ENCODE measurements around the gene TRPV4. TPM values are rescaled to one million over a fixed set of nuclear protein-coding genes. Genes with fewer than 3 reads are reported as not detected.
A peak's percentile ranks its signal among the peaks of the same experiment; 100 is the strongest.

The TRPV4 gene
- polyA plus RNA-seq, 2 donors: 6.7 to 10.7 TPM

- Histone ChIP-seq H3K27ac (ENCODE audit: low read depth in 2 of 2, low read length in 1 of 2) (no peak overlapping the region), H3K27me3 (ENCODE audit: control insufficient read depth in 1 of 2, insufficient read depth in 2 of 2, low read length in 2 of 2) (no peaks in the 10 kb centered on the region), H3K36me3 (ENCODE audit: control insufficient read depth in 2 of 2, insufficient read depth in 2 of 2, low read length in 1 of 2) (no peaks in the 10 kb centered on the region), H3K9me3 (ENCODE audit: control insufficient read depth in 2 of 2, insufficient read depth in 1 of 2, low read depth in 1 of 2, low read length in 1 of 2) (no peaks in the 10 kb centered on the region), H3K4me1 (ENCODE audit: control insufficient read depth in 2 of 2, insufficient read depth in 2 of 2, low read length in 1 of 2) (peaks cover 0 to 2% of the 10 kb centered on the region in 2 donors), H3K4me3 (ENCODE audit: low read depth in 1 of 2, low read length in 2 of 2) (peak overlapping the region; percentile 3 to 67)
- WGBS, 2 donors: 58 to 68% methylated on average over 6 of the region's 6 CpGs
Observed at GRCh38 chr12:109831365-109831764, 1.8 kb downstream of the TRPV4 start.

- H3K9me3 ChIP-seq (ENCODE audit: control insufficient read depth in 2 of 2, insufficient read depth in 1 of 2, low read depth in 1 of 2, low read length in 1 of 2): no peaks in the 10 kb centered on the region
- peaks cover 0 to 2% of the 10 kb centered on the region in 2 donors for H3K4me1 ChIP-seq (ENCODE audit: control insufficient read depth in 2 of 2, insufficient read depth in 2 of 2, low read length in 1 of 2)
- no peaks in the 10 kb centered on the region for H3K36me3 ChIP-seq (ENCODE audit: control insufficient read depth in 2 of 2, insufficient read depth in 2 of 2, low read length in 1 of 2)
- H3K27me3 ChIP-seq (ENCODE audit: control insufficient read depth in 1 of 2, insufficient read depth in 2 of 2, low read length in 2 of 2): no peaks in the 10 kb centered on the region
- no peak overlapping the region for H3K27ac ChIP-seq (ENCODE audit: low read depth in 2 of 2, low read length in 1 of 2)
- no peak overlapping the region for H3K4me3 ChIP-seq (ENCODE audit: low read depth in 1 of 2, low read length in 2 of 2)
- 60 to 63% methylated on average over 2 of the region's 2 CpGs for WGBS, 2 donors
Observed at GRCh38 chr12:109830718-109831117, 2.5 kb downstream of the TRPV4 start.

GRCh38 chr12:109830267-109830666, 2.9 kb downstream of the TRPV4 start:
- 75 to 88% methylated on average over 2 of the region's 2 CpGs for WGBS, 2 donors
- Histone ChIP-seq H3K4me3 (ENCODE audit: low read depth in 1 of 2, low read length in 2 of 2) (no peak overlapping the region), H3K36me3 (ENCODE audit: control insufficient read depth in 2 of 2, insufficient read depth in 2 of 2, low read length in 1 of 2) (peaks cover 0 to 2% of the 10 kb centered on the region in 2 donors), H3K27ac (ENCODE audit: low read depth in 2 of 2, low read length in 1 of 2) (no peak overlapping the region), H3K9me3 (ENCODE audit: control insufficient read depth in 2 of 2, insufficient read depth in 1 of 2, low read depth in 1 of 2, low read length in 1 of 2) (no peaks in the 10 kb centered on the region), H3K27me3 (ENCODE audit: control insufficient read depth in 1 of 2, insufficient read depth in 2 of 2, low read length in 2 of 2) (no peaks in the 10 kb centered on the region), H3K4me1 (ENCODE audit: control insufficient read depth in 2 of 2, insufficient read depth in 2 of 2, low read length in 1 of 2) (peaks cover 0 to 2% of the 10 kb centered on the region in 2 donors)

- Histone ChIP-seq H3K27me3 (ENCODE audit: control insufficient read depth in 1 of 2, insufficient read depth in 2 of 2, low read length in 2 of 2) (no peaks in the 10 kb centered on the region), H3K9me3 (ENCODE audit: control insufficient read depth in 2 of 2, insufficient read depth in 1 of 2, low read depth in 1 of 2, low read length in 1 of 2) (no peaks in the 10 kb centered on the region), H3K4me1 (ENCODE audit: control insufficient read depth in 2 of 2, insufficient read depth in 2 of 2, low read length in 1 of 2) (peaks cover 0 to 2% of the 10 kb centered on the region in 2 donors), H3K36me3 (ENCODE audit: control insufficient read depth in 2 of 2, insufficient read depth in 2 of 2, low read length in 1 of 2) (peaks cover 0 to 2% of the 10 kb centered on the region in 2 donors), H3K27ac (ENCODE audit: low read depth in 2 of 2, low read length in 1 of 2) (no peak overlapping the region), H3K4me3 (ENCODE audit: low read depth in 1 of 2, low read length in 2 of 2) (no peak overlapping the region)
- WGBS, 2 donors: 80 to 83% methylated on average over 10 of the region's 10 CpGs
Observed at GRCh38 chr12:109829667-109830066, 3.5 kb downstream of the TRPV4 start.

- Histone ChIP-seq H3K4me3 (ENCODE audit: low read depth in 1 of 2, low read length in 2 of 2) (no peak overlapping the region), H3K27ac (ENCODE audit: low read depth in 2 of 2, low read length in 1 of 2) (peak overlapping the region in 1 of 2 donors; percentile 52), H3K4me1 (ENCODE audit: control insufficient read depth in 2 of 2, insufficient read depth in 2 of 2, low read length in 1 of 2) (peaks cover 0 to 2% of the 10 kb centered on the region in 2 donors), H3K36me3 (ENCODE audit: control insufficient read depth in 2 of 2, insufficient read depth in 2 of 2, low read length in 1 of 2) (peaks cover 0 to 2% of the 10 kb centered on the region in 2 donors), H3K27me3 (ENCODE audit: control insufficient read depth in 1 of 2, insufficient read depth in 2 of 2, low read length in 2 of 2) (no peaks in the 10 kb centered on the region), H3K9me3 (ENCODE audit: control insufficient read depth in 2 of 2, insufficient read depth in 1 of 2, low read depth in 1 of 2, low read length in 1 of 2) (no peaks in the 10 kb centered on the region)
- 79 to 82% methylated on average over 3 of the region's 3 CpGs for WGBS, 2 donors
Observed at GRCh38 chr12:109828754-109829511, 4.3 kb downstream of the TRPV4 start.

- peak overlapping the region in 1 of 2 donors; percentile 52 for H3K27ac ChIP-seq (ENCODE audit: low read depth in 2 of 2, low read length in 1 of 2)
- no peak overlapping the region for H3K4me3 ChIP-seq (ENCODE audit: low read depth in 1 of 2, low read length in 2 of 2)
- peaks cover 0 to 7% of the 10 kb centered on the region in 2 donors for H3K4me1 ChIP-seq (ENCODE audit: control insufficient read depth in 2 of 2, insufficient read depth in 2 of 2, low read length in 1 of 2)
- WGBS, 2 donors: 68 to 69% methylated on average over 19 of the region's 19 CpGs
- no peaks in the 10 kb centered on the region for H3K9me3 ChIP-seq (ENCODE audit: control insufficient read depth in 2 of 2, insufficient read depth in 1 of 2, low read depth in 1 of 2, low read length in 1 of 2)
- peaks cover 0 to 2% of the 10 kb centered on the region in 2 donors for H3K36me3 ChIP-seq (ENCODE audit: control insufficient read depth in 2 of 2, insufficient read depth in 2 of 2, low read length in 1 of 2)
- no peaks in the 10 kb centered on the region for H3K27me3 ChIP-seq (ENCODE audit: control insufficient read depth in 1 of 2, insufficient read depth in 2 of 2, low read length in 2 of 2)
Observed at GRCh38 chr12:109827566-109828550, 5.3 kb downstream of the TRPV4 start.

- Histone ChIP-seq H3K27ac (ENCODE audit: low read depth in 2 of 2, low read length in 1 of 2) (peak overlapping the region in 1 of 2 donors; percentile 80), H3K9me3 (ENCODE audit: control insufficient read depth in 2 of 2, insufficient read depth in 1 of 2, low read depth in 1 of 2, low read length in 1 of 2) (no peaks in the 10 kb centered on the region), H3K27me3 (ENCODE audit: control insufficient read depth in 1 of 2, insufficient read depth in 2 of 2, low read length in 2 of 2) (no peaks in the 10 kb centered on the region), H3K4me3 (ENCODE audit: low read depth in 1 of 2, low read length in 2 of 2) (no peak overlapping the region), H3K36me3 (ENCODE audit: control insufficient read depth in 2 of 2, insufficient read depth in 2 of 2, low read length in 1 of 2) (peaks cover 0 to 2% of the 10 kb centered on the region in 2 donors), H3K4me1 (ENCODE audit: control insufficient read depth in 2 of 2, insufficient read depth in 2 of 2, low read length in 1 of 2) (peaks cover 4 to 9% of the 10 kb centered on the region in 2 donors)
- 92 to 93% methylated on average over 3 of the region's 3 CpGs for WGBS, 2 donors
Observed at GRCh38 chr12:109827080-109827479, 6.1 kb downstream of the TRPV4 start.

GRCh38 chr12:109824731-109825130, 8.5 kb downstream of the TRPV4 start:
- H3K4me3 ChIP-seq (ENCODE audit: low read depth in 1 of 2, low read length in 2 of 2): no peak overlapping the region
- H3K9me3 ChIP-seq (ENCODE audit: control insufficient read depth in 2 of 2, insufficient read depth in 1 of 2, low read depth in 1 of 2, low read length in 1 of 2): no peaks in the 10 kb centered on the region
- H3K27me3 ChIP-seq (ENCODE audit: control insufficient read depth in 1 of 2, insufficient read depth in 2 of 2, low read length in 2 of 2): no peaks in the 10 kb centered on the region
- no peak overlapping the region for H3K27ac ChIP-seq (ENCODE audit: low read depth in 2 of 2, low read length in 1 of 2)
- WGBS, 2 donors: 89 to 92% methylated on average over 8 of the region's 8 CpGs
- H3K36me3 ChIP-seq (ENCODE audit: control insufficient read depth in 2 of 2, insufficient read depth in 2 of 2, low read length in 1 of 2): peaks cover 0 to 2% of the 10 kb centered on the region in 2 donors
- H3K4me1 ChIP-seq (ENCODE audit: control insufficient read depth in 2 of 2, insufficient read depth in 2 of 2, low read length in 1 of 2): peaks cover 8 to 14% of the 10 kb centered on the region in 2 donors

- Histone ChIP-seq H3K4me3 (ENCODE audit: low read depth in 1 of 2, low read length in 2 of 2) (no peak overlapping the region), H3K27me3 (ENCODE audit: control insufficient read depth in 1 of 2, insufficient read depth in 2 of 2, low read length in 2 of 2) (no peaks in the 10 kb centered on the region), H3K4me1 (ENCODE audit: control insufficient read depth in 2 of 2, insufficient read depth in 2 of 2, low read length in 1 of 2) (peaks cover 11 to 19% of the 10 kb centered on the region in 2 donors), H3K9me3 (ENCODE audit: control insufficient read depth in 2 of 2, insufficient read depth in 1 of 2, low read depth in 1 of 2, low read length in 1 of 2) (no peaks in the 10 kb centered on the region), H3K36me3 (ENCODE audit: control insufficient read depth in 2 of 2, insufficient read depth in 2 of 2, low read length in 1 of 2) (peaks cover 0 to 2% of the 10 kb centered on the region in 2 donors), H3K27ac (ENCODE audit: low read depth in 2 of 2, low read length in 1 of 2) (peak overlapping the region; percentile 77 to 92)
- 49 to 51% methylated on average over 15 of the region's 15 CpGs for WGBS, 2 donors
Observed at GRCh38 chr12:109822951-109823411, 10.2 kb downstream of the TRPV4 start.
